D341Med (cell line): Measurements from ENCODE around the gene MAML3.
A peak's percentile ranks its signal among the peaks of the same experiment; 100 is the strongest.

Experiments used
- DNase-seq: peaks from one replicate; pipeline ENCODE4 v3.0.0; 2012; ENCODE audit warnings: low spot score

The MAML3 gene

GRCh38 chr4:139839403-139840031, 314.5 kb downstream of the MAML3 start:
- DNase-seq, result no peak

GRCh38 chr4:139838811-139839210, 315.2 kb downstream of the MAML3 start:
- DNase-seq, result no peak

- DNase-seq, result no peak
Observed at GRCh38 chr4:139834981-139835391, 319.0 kb downstream of the MAML3 start.

GRCh38 chr4:139834226-139834662, 319.7 kb downstream of the MAML3 start:
- DNase-seq, result no peak

GRCh38 chr4:139833151-139833910, 320.7 kb downstream of the MAML3 start:
- DNase-seq, result peak; percentile 71

- DNase-seq, result no peak
Observed at GRCh38 chr4:139828966-139829664, 324.9 kb downstream of the MAML3 start.

- no peak for DNase-seq
Observed at GRCh38 chr4:139826426-139826825, 327.6 kb downstream of the MAML3 start.

- DNase-seq, result no peak
Observed at GRCh38 chr4:139825523-139826014, 328.4 kb downstream of the MAML3 start.

- no peak for DNase-seq
Observed at GRCh38 chr4:139824882-139825522, 329.0 kb downstream of the MAML3 start.

- no peak for DNase-seq
Observed at GRCh38 chr4:139823746-139824145, 330.2 kb downstream of the MAML3 start.

GRCh38 chr4:139823345-139823744, 330.6 kb downstream of the MAML3 start:
- DNase-seq, result no peak

- DNase-seq, result no peak
Observed at GRCh38 chr4:139822391-139822790, 331.6 kb downstream of the MAML3 start.

GRCh38 chr4:139819082-139819481, 334.9 kb downstream of the MAML3 start:
- no peak for DNase-seq

- DNase-seq, result no peak
Observed at GRCh38 chr4:139817657-139818452, 336.1 kb downstream of the MAML3 start.

- DNase-seq, result no peak
Observed at GRCh38 chr4:139816856-139817255, 337.1 kb downstream of the MAML3 start.

GRCh38 chr4:139815778-139816601, 338.0 kb downstream of the MAML3 start:
- DNase-seq, result peak; percentile 78

- no peak for DNase-seq
Observed at GRCh38 chr4:139814323-139815015, 339.5 kb downstream of the MAML3 start.

GRCh38 chr4:139813881-139814280, 340.1 kb downstream of the MAML3 start:
- no peak for DNase-seq

- no peak for DNase-seq
Observed at GRCh38 chr4:139810710-139811109, 343.3 kb downstream of the MAML3 start.

GRCh38 chr4:139809757-139810140, 344.2 kb downstream of the MAML3 start:
- no peak for DNase-seq
